Vagina (tissue), 2 donors: ENCODE results near the gene DSE.

Experiments
- POLR2A ChIP-seq, 2 donors: fragments of 450-650 bp; IDR thresholded peaks; one replicate each; pipeline ENCODE4 v1.6.1; 2017; ENCODE audit warnings: antibody characterized with exemption in 2 of 2, mild to moderate bottlenecking in 2 of 2, moderate library complexity in 2 of 2
- POLR2AphosphoS5 ChIP-seq, 2 donors: sonication (generic); formaldehyde crosslinking; IDR thresholded peaks; one replicate each; pipeline ENCODE4 v1.9.0; 2017; ENCODE audit warnings: antibody characterized with exemption in 2 of 2, mild to moderate bottlenecking in 2 of 2, low read depth in 1 of 2; ENCODE audit not compliant: insufficient read depth in 1 of 2
- TF ChIP-seq, protein P1 (sequence below), 3 experiments: fragments of 450-650 bp in 2 of 3; fragments of 200-600 bp in 1 of 3; sonication (generic) in 1 of 3; IDR thresholded peaks; one replicate each; pipeline ENCODE4 v1.5.1; 2017 to 2019; ENCODE audit warnings: antibody characterized with exemption in 3 of 3, mild to moderate bottlenecking in 2 of 3, moderate library complexity in 2 of 3

DNA sequence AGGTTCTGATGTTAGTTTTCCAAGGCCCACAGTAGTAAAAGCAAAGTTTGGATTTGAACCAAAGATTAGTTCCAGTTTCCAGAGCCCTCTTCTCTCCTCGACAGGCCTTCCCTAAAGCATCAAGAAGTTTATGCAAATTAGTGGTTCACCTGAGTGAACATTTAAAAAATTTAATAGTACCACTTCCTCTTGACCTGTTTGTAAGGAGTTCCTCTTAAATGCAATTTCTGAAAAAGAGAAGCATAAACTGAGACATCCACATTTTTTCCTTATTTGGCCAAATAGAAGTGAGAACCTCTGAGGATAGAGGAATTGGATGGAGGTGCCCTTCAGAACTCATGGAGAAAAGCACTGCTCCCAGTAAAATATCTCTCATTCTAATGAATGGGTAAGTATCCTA, 1.2 kb upstream of the DSE start:
- TF ChIP-seq POLR2AphosphoS5 (IDR thresholded peaks at IDR 0.05; ENCODE audit: insufficient read depth in 1 of 2, low read depth in 1 of 2) (no peak), POLR2A (IDR thresholded peaks at IDR 0.05) (no peak)
- TF ChIP-seq, protein P1, sequence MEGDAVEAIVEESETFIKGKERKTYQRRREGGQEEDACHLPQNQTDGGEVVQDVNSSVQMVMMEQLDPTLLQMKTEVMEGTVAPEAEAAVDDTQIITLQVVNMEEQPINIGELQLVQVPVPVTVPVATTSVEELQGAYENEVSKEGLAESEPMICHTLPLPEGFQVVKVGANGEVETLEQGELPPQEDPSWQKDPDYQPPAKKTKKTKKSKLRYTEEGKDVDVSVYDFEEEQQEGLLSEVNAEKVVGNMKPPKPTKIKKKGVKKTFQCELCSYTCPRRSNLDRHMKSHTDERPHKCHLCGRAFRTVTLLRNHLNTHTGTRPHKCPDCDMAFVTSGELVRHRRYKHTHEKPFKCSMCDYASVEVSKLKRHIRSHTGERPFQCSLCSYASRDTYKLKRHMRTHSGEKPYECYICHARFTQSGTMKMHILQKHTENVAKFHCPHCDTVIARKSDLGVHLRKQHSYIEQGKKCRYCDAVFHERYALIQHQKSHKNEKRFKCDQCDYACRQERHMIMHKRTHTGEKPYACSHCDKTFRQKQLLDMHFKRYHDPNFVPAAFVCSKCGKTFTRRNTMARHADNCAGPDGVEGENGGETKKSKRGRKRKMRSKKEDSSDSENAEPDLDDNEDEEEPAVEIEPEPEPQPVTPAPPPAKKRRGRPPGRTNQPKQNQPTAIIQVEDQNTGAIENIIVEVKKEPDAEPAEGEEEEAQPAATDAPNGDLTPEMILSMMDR (IDR thresholded peaks at IDR 0.05) = no peak
